Loucy (cell line): Measurements from ENCODE around the gene RUNDC3A.

ENCODE experiments used
- EZH2phosphoT487 ChIP-seq: fragments of 200-600 bp; IDR thresholded peaks from 2 replicates; pipeline ENCODE4 v1.6.1; 2018; ENCODE audit warnings: antibody characterized with exemption, mild to moderate bottlenecking, moderate library complexity, borderline replicate concordance
- TF ChIP-seq, protein P1 (sequence below): fragments of 200-600 bp; sonication (generic); conservative IDR thresholded peaks from 2 replicates; pipeline ENCODE4 v1.5.1; 2014; ENCODE audit warnings: mild to moderate bottlenecking, antibody characterized with exemption, low read length

DNA sequence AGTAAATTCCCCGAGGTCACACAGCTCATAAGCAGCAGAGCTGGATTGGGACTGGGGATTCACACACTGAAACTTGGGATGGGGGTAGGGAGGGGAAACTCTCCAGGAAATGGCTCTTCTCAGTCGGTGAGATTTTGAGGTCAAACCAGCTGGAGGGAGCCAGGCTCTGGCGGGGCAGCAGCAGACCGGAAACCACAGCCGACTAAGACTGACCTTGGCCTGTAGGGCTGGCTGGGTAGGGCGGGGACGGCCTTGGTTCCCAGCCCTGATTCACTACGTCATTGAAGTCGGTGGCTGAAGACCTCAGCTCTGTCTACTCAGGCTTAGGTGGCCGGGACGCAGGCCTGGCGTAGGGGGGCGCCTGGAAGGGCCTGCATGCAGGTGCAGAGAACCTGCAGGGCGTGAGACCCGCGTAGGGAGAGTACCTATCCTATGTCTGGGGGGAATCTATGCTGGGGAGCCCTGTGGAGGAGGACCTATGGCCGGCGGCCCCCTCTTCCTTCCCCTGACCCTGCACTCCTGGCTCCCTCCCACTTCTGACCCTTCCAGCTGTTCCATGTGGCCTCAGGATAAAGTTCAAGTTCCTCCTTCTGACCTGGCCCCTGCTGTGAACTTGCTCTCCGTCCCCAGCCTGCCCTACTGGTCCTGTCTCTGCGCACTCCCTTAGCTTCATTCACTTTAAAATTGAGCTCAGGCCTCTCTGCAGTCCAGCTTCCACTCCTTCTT is 28.6 kb upstream of the RUNDC3A start:
- TF ChIP-seq, protein P1, sequence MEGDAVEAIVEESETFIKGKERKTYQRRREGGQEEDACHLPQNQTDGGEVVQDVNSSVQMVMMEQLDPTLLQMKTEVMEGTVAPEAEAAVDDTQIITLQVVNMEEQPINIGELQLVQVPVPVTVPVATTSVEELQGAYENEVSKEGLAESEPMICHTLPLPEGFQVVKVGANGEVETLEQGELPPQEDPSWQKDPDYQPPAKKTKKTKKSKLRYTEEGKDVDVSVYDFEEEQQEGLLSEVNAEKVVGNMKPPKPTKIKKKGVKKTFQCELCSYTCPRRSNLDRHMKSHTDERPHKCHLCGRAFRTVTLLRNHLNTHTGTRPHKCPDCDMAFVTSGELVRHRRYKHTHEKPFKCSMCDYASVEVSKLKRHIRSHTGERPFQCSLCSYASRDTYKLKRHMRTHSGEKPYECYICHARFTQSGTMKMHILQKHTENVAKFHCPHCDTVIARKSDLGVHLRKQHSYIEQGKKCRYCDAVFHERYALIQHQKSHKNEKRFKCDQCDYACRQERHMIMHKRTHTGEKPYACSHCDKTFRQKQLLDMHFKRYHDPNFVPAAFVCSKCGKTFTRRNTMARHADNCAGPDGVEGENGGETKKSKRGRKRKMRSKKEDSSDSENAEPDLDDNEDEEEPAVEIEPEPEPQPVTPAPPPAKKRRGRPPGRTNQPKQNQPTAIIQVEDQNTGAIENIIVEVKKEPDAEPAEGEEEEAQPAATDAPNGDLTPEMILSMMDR: no peak
- no peak for TF ChIP-seq EZH2phosphoT487
